ENCODE data around the gene MPPED2. TPM values are rescaled to one million over a fixed set of nuclear protein-coding genes. Genes with fewer than 3 reads are reported as not detected.

Gene MPPED2
- total RNA-seq, 1 experiment from 2014 or later: 4.7 TPM

DNA sequence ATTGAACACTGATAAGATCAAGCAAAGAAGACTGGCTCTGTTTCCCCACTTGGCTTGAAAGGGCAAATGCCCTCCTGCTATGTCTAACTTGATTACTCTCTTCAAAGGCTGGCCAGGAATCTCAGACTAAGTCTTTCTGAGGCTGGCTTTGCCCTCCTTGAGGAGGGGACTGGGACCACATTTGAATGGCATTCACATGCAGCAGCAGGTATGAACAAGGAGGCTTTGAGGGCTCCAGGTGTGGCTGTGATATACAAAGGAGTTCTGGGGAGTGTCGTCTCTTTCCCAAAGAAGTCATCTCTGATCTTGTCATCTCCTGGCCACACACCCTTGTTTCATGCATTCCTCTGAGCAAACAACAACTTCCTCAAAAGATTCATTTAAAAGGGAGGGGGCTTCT lies 132.4 kb downstream of the MPPED2 start:
- Histone ChIP-seq H2BK5ac (ENCODE audit: insufficient read length, low read length) (no peak overlapping the region), H3K4ac (ENCODE audit: low read depth, low read length) (no peak overlapping the region), H3K14ac (ENCODE audit: insufficient read depth, low read length) (no peak overlapping the region), H2BK15ac (ENCODE audit: low read depth, low read length) (no peak overlapping the region), H3K27ac (ENCODE audit: insufficient read length, low read depth, low read length) (no peak overlapping the region), H2BK120ac (ENCODE audit: low read depth, low read length, poor library complexity, severe bottlenecking) (no peak overlapping the region), H3T11ph (ENCODE audit: low read length) (no peak overlapping the region), H4K5ac (ENCODE audit: insufficient read length, low read depth, low read length) (no peak overlapping the region), H3K23me2 (ENCODE audit: insufficient read length, low read depth, low read length, poor library complexity, severe bottlenecking) (no peaks in the 10 kb centered on the region), H3K4me1 (ENCODE audit: insufficient read depth, low read length) (peaks cover 30% of the 10 kb centered on the region), H2BK12ac (ENCODE audit: insufficient read length, low read depth, low read length) (no peak overlapping the region), H4K20me1 (ENCODE audit: control insufficient read depth, insufficient read depth, insufficient read length) (no peaks in the 10 kb centered on the region), H3K79me1 (ENCODE audit: insufficient read depth, low read depth, low read length, poor library complexity, severe bottlenecking) (no peaks in the 10 kb centered on the region), H3K9me3 (ENCODE audit: control insufficient read depth, low read depth, low read length) (no peaks in the 10 kb centered on the region), H4K91ac (ENCODE audit: insufficient read length, low read depth, low read length) (no peak overlapping the region), H2AFZ (ENCODE audit: low read length) (no peak overlapping the region), H3K79me2 (ENCODE audit: insufficient read depth, low read length) (no peaks in the 10 kb centered on the region), H2BK20ac (ENCODE audit: low read depth, low read length, poor library complexity, severe bottlenecking) (no peak overlapping the region), H3K56ac (ENCODE audit: insufficient read length, low read depth, low read length) (no peak overlapping the region), H2AK5ac (ENCODE audit: insufficient read length, low read length) (no peak overlapping the region), H4K8ac (replicated peaks; ENCODE audit: insufficient read length, low read depth, low read length) (no peak overlapping the region), H3K4me2 (ENCODE audit: insufficient read depth, insufficient read length, low read length) (no peak overlapping the region), H3K9ac (ENCODE audit: extremely low read depth, insufficient read length, low read length) (no peak overlapping the region), H3K18ac (ENCODE audit: insufficient read length, low read depth, low read length) (no peak overlapping the region), H3K23ac (ENCODE audit: insufficient read length, low read depth, low read length) (no peak overlapping the region), H3K27me3 (ENCODE audit: insufficient read depth, low read length) (no peaks in the 10 kb centered on the region)
- TF ChIP-seq CTCF (conservative IDR thresholded peaks at IDR 0.05): no peak
- peak overlapping the region in 1 of 2 experiments; percentile 14; a peak in 1 of 5 replicates for H3K4me3 Mint-ChIP-seq
- WGBS (ENCODE audit: extremely low coverage, insufficient read length, low lambda C conversion rate): no CpG with 5 or more reads among the region's 1 CpG
- peaks cover 51 to 56% of the 10 kb centered on the region in 2 experiments for H3K4me1 Mint-ChIP-seq
- H3K9me3 Mint-ChIP-seq: peaks cover 0 to 4% of the 10 kb centered on the region in 2 experiments; a peak in 1 of 5 replicates
- H3K27me3 Mint-ChIP-seq (ENCODE audit: low read depth): peaks cover 48% of the 10 kb centered on the region
- H3K27ac Mint-ChIP-seq: no peak overlapping the region
- peak; percentile 58 for DNase-seq
- peaks cover 0 to 4% (median 0%) of the 10 kb centered on the region in 3 experiments; a peak in 3 of 7 replicates for H3K36me3 Mint-ChIP-seq (ENCODE audit: insufficient read depth in 1 of 3, low read depth in 3 of 3)

Data from H9 (cell line).